Activated CD4-positive, alpha-beta T cell treated with anti-CD3 and anti-CD28 coated beads, Interleukin-2, amount 50 U/mL, for 4 hours (primary cell): ENCODE results near the gene ARSD.
"Not testable (repeated sequence)": the region's sequence is repeated elsewhere in the genome, so short reads cannot be mapped to it uniquely, and the experiment has no call there.

Experiments used
- DNase-seq, 2 experiments: peaks; one replicate each; pipeline ENCODE4 v3.0.0-alpha.2; 2020

ARSD gene, protein sequence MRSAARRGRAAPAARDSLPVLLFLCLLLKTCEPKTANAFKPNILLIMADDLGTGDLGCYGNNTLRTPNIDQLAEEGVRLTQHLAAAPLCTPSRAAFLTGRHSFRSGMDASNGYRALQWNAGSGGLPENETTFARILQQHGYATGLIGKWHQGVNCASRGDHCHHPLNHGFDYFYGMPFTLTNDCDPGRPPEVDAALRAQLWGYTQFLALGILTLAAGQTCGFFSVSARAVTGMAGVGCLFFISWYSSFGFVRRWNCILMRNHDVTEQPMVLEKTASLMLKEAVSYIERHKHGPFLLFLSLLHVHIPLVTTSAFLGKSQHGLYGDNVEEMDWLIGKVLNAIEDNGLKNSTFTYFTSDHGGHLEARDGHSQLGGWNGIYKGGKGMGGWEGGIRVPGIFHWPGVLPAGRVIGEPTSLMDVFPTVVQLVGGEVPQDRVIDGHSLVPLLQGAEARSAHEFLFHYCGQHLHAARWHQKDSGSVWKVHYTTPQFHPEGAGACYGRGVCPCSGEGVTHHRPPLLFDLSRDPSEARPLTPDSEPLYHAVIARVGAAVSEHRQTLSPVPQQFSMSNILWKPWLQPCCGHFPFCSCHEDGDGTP

DNA sequence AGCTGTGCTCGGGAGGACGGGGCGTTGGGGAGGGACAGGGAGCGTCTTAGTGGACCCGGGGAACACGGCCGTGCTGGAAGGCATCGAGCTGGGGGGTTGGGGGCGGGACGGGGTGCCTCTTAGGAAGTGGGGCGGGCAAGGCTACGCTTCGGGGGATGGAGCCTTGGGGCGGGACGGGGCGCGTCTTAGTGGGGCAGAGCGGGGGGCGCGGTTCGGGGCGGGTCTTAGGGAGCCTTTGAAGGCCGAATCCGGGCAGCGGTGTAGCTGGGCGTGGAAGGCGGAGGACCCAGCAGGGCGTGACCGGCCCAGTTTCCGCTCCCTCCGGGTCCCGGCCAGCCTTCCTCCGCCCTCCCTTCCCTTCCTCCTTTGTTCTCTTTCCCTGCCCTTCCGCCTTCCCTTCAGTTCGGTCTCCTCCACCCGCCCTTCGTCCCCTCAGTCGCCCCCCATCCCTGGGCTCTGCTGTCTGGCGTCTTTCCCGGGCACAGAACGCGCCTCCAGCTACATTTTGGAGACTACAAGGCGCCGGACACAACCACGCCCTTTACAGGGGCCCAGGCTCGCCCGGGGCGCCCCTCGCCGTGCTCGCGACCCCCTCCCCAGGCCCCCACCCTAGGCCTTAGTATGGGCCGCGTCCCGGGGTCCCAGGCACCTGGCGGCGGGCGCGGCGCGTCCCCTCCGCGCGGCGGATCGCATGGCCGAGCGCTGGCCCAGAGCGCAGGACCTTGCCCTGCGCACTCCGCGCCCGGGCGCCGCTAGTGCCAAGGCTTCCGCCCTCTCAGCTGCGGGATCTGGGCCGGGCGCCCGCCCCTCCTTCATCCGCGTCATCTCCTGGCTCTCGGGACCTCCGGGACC is at the start of gene ARSD:
TSS of gene ARSD (minus strand) at position 757 of the 852 bp plus-strand sequence. CDS start at position 693, 64 bp downstream.
- DNase-seq, result peak in 1 of 2 experiments; percentile 2

DNA sequence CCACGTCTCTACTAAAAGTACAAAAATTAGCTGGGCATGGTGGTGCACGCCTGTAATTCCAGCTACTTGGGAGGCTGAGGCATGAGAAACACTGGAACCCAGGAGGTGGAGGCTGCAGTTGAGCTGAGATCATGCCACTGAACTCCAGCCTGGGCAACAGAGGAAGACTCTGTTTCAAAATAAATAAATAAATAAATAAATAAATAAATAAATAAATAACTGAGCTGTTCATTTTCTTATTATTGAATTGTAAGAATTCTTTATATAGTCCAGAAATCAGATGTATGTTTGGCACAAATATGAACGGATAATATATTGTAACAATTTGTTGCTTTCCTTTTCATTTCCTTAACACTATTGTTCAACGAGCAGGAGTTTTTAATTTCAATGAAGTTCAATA is 49.5 kb upstream of the ARSD start:
- not testable (repeated sequence) for DNase-seq

DNA sequence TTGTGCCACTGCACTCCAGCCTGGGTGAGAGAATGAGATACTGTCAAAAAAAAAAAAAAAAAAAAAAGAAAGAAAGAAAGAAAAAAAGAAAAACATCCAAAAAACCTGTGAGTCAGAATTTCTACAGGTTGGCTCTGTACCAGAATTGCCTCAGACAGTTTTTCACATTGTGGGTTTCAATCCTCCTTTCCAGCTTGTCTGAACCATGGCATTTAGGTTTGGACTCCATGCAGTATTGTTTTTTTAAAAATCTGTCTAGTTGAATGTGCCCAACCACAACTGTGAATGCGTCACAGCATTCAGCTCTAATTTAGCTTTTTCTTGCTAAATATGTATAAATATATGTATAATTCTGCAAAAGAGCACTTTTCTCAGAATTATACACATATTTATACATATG is 45.8 kb upstream of the ARSD start:
- no peak for DNase-seq

DNA sequence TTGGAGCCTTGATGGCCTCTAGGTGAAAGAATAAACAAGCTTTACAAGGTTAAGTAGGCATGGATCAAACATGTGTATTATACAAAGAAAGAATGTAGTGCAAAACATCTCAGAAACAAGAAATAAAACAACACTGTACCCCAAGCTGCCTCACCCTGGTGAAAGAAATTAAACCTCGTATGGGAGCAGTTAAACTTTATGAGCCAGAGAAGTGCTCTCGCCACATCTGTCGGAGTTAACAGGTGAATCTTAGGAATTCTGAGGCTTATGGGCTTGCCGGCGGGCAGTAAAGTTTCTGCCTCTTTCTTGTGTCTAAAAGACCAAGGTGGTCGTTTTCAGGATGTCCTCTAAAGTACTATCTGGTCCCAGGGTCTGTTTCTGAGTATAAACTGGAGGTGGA is 43.3 kb upstream of the ARSD start:
- no peak for DNase-seq

DNA sequence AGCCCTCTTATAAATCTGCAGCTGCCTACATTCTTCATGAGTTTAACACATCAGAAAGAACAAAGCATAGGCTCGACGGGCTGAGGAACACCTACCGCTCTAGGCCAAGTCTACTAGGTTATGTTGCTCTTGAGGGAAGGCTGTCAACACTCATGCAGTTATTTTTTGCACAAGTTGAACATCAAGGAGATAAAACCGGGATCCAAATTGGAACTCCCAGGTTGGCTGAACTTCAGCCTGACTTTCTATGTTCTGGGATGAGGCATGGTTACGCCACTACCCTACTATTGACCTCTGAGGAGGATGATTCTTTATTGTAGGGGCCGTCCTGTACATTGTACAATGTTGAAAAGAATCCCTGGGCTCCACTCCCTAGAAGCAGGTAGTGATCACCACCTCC is 39.9 kb upstream of the ARSD start:
- DNase-seq, result no peak

DNA sequence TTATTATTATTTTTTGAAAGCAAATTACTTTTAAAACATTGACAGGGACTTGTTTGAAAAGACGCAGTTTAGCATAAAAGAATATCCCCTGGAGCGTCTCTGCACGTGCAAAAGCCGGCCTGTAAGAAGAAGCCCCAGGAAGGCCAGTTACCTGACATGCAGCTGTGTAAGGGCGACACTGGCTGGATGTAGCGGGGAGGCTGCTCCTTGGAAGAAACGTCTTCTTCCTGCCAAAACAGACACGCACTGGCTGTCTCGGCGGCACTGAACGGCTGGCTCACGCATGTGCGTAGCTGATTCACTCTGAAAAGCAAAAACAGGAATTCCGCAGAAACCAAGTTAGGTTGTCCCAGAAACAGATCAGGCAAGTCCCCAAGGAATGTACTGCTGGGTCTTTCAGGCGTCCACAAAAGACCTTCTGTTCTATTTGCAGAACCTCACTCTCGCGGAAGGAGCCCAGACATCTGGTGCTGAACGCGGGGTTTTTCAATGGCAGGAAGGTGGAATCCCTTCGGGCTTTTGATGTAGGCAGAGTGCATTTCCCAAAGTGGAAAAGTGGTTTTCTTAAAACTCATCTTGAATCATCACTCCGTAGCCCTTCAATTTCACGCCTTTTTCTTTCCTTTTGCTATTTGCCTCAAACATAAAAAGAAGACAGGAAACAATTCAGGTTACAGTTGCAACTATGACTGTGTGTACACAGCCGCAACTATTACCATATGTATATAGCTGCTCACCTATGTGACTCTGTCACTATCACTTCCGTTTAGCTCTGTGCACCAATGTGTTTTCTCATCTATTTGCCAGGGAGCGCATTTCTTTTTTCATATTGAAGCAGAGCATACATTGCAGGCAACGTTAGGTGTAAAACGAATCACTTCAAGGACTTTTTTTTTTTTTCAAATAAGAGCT is 39.1 kb upstream of the ARSD start:
- no peak for DNase-seq

DNA sequence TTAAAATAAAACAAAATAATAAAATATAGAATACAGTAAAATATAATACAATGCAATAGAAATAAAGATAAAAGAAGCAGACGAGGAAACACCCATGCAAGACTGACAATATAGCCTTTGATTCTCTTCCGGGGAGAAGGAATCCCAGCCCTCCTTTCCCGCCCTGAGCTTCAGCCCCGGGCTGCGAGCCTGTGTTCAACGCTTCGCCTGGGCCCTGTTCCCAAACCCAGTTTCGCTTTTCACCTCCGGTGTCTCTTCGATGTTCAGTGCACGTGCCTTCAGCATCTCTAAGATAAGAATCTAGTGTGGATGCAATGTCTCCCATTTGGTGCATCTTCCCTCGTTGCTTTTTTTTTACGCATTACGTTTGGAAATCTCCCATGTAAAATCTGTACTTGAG is 38.4 kb upstream of the ARSD start:
- no peak for DNase-seq

DNA sequence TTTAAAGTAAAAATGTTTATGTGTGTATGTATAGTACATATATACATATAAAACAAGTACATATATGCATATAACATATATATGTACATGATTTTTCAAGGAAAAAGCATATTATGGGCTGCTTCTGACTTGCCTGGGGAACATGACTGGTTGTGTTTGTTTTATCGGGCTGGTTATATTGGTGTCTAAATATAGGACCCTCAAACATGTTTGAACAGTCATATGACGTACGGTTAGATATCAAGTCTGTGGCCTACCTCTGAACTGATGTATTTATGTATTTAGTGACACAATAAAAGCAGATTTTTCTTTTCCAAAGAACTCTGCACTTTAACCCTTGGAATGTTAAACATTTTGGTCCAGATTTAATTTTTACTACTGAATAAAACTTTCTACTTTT is 37.9 kb upstream of the ARSD start:
- no peak for DNase-seq

DNA sequence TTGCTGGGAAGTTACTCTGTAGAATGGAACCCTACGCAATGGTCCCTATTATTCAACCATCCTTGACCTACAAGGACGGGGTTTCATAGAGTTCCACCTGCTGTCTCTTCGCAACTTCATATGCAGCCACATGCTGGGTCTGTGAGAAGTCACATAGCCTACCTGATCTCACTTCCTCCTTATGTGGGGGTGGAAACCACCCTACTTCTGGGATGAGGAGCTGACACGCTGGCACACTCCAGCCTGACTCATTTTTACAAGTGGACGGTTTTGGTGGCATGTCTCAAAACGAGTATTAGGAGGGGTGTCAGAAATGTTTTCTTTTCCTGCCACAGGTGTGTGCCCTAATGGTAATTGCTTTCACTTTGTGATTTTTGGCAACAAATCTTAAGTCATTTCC is 36.8 kb upstream of the ARSD start:
- no peak for DNase-seq

DNA sequence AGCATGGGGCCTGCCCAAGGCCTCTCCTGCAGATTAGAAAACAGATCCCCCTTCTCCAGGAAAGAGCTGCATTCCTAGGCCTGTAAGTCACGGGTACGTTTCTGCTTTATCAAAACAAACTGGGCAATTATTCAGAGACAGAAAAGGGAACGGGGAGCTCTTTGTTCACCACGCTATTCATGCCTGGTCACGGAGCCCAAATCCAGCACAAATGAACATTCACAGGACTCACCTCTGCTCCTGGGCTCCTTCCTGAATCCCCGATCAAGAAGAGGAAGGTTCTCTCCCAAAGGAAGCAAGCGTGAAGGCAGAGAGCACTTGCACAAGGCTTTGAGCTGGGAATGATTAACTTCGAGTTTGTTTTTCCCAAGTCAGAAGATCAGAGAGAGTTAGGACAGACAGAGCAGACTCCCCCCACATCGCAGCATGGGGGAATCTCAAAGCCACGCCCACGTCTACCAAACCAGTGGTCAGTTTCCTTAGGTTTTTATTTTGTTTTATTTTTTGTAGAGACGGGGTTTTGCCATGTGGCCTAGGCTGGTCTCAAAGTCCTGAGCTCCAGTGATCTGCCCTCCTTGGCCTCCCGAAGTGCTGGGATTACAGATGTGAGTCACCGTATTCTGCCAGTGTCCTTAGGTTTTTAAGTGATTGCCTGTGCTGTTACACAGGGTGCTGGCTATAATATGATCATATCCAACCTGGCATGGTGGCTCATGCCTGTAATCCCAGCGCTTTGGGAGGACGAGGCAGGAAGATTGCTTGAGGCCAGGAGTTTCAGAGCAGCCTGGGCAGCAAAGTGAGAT is 35.1 kb upstream of the ARSD start:
- not testable (repeated sequence) for DNase-seq

DNA sequence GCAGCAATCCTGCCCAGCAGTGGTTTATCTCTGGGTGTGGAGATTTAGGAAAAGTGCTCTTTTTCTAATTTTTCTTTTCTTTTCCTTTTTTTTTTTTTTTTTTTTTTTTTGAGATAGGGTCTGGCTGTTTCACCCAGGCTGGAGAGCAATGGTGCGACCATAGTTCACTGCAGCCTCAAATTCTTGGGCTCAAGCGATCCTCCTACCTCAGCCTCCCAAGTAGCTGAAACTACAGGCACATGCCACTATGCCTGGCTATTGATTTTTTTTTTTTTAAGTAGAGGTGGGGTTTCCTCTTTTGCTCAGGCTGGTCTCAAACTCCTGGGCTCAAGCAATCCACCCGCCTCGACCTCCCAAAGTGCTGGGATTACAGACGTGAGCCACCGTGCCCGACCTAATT is 34.3 kb upstream of the ARSD start:
- DNase-seq, result not testable (repeated sequence)

DNA sequence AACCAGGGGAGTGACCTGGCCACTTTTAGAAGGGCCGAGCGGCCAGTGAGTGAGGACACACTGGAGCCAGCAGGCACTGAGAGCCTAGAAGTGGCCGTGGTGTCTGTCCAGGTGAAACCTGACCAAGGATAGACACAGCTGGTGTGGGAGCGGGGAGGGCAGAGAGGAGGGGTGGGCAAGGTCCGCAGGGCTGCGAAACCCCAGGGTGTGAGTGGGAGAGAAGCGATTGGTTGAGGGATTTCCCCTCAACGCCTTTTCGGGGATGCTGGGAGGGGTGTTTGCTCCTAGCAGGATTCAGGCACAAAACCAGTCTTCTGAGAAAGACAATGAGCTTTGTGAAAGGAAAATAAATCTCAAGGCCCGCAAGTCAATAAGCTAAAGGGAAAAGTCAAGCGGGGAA is 33.2 kb upstream of the ARSD start:
- DNase-seq, result no peak

DNA sequence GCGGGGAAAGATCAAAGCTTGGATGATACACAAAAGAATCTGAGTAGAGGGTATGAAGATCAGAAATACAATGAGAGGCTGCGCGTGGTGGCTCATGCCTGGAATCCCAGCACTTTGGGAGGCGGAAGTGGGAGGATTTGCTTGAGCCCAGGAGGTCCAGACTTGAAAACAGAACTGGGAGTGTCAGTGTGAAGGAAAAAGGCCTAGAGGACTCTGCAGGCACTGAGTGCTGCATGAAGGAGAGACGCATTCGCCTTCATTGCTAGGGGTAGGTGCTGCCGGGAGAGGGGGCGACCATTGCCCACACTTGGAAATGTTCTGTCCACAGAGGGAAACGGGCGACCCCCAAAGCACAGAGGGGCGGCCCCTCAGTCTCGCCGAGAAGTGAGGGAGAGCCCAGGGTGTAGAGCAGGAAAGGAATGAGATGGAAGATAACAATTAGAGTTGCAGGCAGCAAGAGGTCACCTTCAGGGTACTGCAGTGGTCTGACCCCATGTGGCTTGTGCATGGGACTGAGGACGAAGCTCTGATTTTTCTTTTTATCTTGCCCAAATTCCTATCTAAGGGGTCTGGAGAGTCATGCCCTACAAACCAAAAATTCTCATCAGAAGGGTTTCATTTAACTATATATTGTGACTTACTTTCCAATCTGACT is 31.8 kb upstream of the ARSD start:
- no peak for DNase-seq

DNA sequence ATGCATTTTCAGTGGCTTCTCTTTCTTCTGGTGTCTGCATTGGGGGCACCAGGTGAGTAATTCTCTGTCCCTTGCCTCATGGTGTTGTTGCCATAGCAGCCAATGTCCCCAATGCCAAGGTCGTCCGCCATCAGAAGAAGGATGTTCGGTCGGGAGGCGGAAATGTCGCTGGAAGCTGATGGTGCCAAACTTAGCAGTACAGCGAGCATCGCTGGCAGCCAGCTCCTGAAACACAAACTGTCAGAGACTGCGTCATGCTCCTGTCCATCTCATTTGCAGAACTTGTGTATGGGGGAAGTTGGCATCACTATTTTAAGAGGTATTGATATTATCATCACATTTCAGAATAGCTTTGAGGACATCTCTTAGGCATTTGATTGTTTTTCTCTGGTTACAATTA is 29.1 kb upstream of the ARSD start:
- no peak for DNase-seq

DNA sequence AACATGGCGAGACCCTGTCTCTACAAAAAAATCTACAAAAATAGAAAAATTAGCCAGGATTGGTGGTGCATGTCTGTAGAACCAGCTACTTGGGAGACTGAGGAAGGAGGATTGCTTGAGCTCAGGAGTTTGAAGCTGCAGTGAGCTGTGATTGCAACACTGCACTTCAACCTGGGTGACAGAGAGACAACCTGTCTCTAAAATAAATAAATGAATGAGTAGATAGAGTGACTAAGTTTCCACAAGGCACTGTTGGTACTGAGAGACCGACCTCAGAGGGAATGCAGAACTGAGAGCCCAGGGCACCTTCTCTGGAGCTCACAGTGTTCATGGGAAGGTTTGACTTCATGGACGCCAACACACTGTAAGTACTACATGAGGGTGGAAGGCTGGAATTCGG is 26.7 kb upstream of the ARSD start:
- no peak for DNase-seq

DNA sequence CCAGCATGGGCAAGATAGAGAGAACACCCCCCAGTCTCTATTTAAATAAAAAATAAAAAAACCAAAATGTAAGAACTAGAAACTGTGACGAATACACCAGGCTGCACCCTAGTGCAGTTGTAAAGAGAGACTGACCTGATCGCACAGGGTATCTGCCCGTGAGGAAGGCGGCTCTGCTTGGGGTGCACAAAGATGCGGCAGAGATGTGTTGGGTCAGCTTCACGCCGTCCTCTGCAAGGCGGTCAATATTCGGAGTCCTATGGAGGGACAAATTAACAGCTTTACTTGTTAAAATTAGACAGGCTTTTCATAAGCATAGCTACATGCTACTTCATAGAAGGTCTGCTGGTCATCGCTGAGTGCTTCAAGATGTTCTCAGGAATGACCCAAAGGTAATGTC is 26.1 kb upstream of the ARSD start:
- no peak for DNase-seq

DNA sequence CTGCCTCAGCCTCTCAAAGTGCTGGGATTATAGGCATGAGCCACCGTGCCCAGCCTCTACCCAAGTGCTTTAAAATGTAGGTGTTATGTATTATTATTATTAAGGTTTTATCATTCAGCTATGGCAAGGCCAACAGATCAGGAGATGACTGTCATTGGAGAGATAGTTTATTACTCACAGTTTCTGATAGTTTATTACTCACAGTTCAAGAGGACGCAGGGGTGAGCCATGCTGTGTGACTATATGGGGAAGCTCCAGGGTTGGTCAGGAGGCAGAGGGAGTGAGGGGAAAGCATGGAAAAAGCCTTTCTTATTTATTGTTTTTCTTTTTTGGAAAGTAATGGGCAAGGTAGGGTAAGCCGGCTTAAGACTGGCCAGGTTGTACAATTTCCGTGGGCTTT is 25.4 kb upstream of the ARSD start:
- no peak for DNase-seq

DNA sequence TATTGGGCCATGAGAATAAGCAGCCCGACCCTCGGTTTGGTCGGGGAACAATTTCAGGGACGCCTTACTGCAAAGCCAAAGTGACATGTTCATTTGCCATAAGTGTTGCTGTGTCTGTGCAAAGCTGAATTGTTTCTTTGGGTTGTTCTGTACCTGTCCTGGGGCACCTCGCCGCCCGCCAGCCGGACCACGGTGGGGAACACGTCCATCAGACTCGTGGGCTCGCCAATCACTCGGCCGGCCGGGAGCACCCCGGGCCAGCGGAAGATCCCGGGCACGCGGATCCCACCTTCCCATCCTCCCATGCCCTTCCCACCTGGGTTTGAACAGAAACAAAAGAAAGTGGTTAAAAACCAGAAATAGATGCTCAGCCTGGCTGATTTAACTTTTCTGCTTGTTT is 8.8 kb upstream of the ARSD start:
- DNase-seq, result not testable (repeated sequence)

DNA sequence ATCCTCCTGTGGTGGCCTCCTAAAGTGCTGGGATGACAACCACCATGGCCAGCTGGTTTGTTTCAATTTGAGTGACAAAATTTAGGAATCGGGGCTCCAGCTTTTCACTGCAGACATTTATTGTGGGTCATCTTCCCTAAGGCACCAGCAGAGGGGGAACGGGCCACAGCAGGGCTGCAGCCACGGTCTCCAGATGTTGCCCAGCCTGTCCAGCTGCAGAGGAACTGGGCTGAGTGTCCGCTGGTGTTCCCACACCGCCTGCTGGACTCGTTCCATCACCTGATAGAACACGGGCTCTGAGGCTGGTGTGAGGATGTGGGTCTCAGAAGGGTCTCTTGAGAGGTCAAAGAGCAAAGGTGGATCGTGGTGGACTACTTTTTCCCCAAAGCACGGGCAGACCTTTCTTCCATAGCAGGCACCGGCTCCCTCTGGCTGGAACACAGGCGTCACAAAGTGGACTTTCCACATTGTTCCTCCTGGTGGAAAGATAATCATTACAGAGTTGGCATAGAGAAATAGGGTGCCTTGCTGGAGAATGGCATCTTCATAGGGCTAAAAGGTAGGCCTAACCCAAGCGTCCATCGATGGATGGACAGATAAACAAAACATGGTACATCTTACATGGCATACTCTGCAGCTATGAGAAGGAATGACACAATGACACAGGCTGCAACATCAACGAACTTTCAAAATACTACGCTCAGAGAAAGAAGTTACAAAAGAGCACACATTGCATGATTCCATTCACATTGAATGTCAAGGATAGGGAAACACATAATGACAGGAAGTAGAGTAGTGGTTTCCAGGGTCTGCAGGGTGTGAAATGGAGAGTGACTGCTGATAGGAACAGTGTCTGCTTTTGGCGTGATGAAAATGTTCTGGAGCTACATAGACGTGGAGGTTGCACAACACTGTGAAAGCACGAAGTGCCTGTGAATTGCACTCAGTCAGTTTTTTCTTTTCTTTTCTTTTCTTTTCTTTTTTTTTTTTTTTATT is 5.9 kb upstream of the ARSD start:
- no peak for DNase-seq
